Left lung (tissue), 10 donors: ENCODE measurements around the gene CHD9. TPM values are rescaled to one million over a fixed set of nuclear protein-coding genes. Genes with fewer than 3 reads are reported as not detected.

Source experiments
- ATAC-seq: fragments of 200-7000 bp; cut with Tn5 transposase; one replicate; pipeline ENCODE4 v1.9.1; 2020; ENCODE audit warnings: moderate library complexity
- DNase-seq, 4 donors: peaks; one replicate each; pipeline ENCODE4 v3.0.0-alpha.2; 2013 to 2020
- H3K27ac ChIP-seq, 2 donors: fragments of 200-600 bp; sonication (generic) in 1 of 2; one replicate each; pipeline versions ENCODE4 v1.5.0 to v1.8.0; 2020 to 2021
- H3K27me3 ChIP-seq, 2 donors: fragments of 200-600 bp; sonication (generic) in 1 of 2; one replicate each; pipeline versions ENCODE4 v1.5.0 to v1.8.0; 2020 to 2021
- H3K36me3 ChIP-seq, 2 donors: fragments of 200-600 bp; sonication (generic) in 1 of 2; one replicate each; pipeline versions ENCODE4 v1.5.0 to v1.8.0; 2020 to 2021
- H3K4me1 ChIP-seq, 2 donors: fragments of 200-600 bp; one replicate each; pipeline ENCODE4 v1.8.0; 2021
- H3K4me3 ChIP-seq, 2 donors: fragments of 200-600 bp; sonication (generic) in 1 of 2; one replicate each; pipeline versions ENCODE4 v1.5.0 to v1.8.0; 2020 to 2021; ENCODE audit warnings: mild to moderate bottlenecking in 1 of 2
- H3K9me3 ChIP-seq, 2 donors: fragments of 200-600 bp; sonication (generic) in 1 of 2; one replicate each; pipeline versions ENCODE4 v1.5.0 to v1.8.0; 2020 to 2021
- CTCF ChIP-seq, 2 donors: fragments of 200-600 bp; sonication (generic) in 1 of 2; IDR thresholded peaks; one replicate each; pipeline versions ENCODE4 v1.5.0 to v1.8.0; 2021; ENCODE audit warnings: antibody characterized with exemption in 2 of 2
- intact Hi-C, 2 donors: fragments of 100-400 bp; cut with DNase I; formaldehyde crosslinking; loops; one replicate each; pipeline versions ENCODE4 v1.11.2 to v1.14.2; 2022
- polyA plus RNA-seq, 6 donors: library from polyadenylated mRNA; unstranded; fragments of 120-200 nt; gene quantifications; one replicate each; pipeline ENCODE4 v1.2.1, GENCODE V29; 2013; ENCODE audit not compliant: insufficient read length in 6 of 6
- total RNA-seq, 2 donors: library from RNA; stranded (reverse); fragmentation: NEBNext Ultra II Directional; extraction: Animal tissue kit (Norgen Biotek cat#: 25700); gene quantifications; one replicate each; pipeline ENCODE4 v1.2.1, GENCODE V29; 2021
- donor health status: DM: no; HTN: yes; CAD: no.
- donor health status: DM: no; HTN: no; CAD: no.

CHD9 gene
- total and polyA plus RNA-seq, 8 donors = 65.6 to 88.0 (median 74.0) TPM

GRCh38 chr16:53282328-53282727 lies 227.5 kb downstream of the CHD9 start:
- Histone ChIP-seq H3K9me3 (no peaks in the 10 kb centered on the region), H3K4me1 (peaks cover 4 to 15% of the 10 kb centered on the region in 2 donors), H3K36me3 (peaks cover 5 to 55% of the 10 kb centered on the region in 2 donors), H3K27me3 (no peaks in the 10 kb centered on the region), H3K27ac (peak overlapping the region; percentile 21 to 45), H3K4me3 (no peak overlapping the region)
- intact Hi-C loops = loop anchor here in 1 of 2 donors (5.0 kb wide), 1 partner anchor 150 kb away; no protein-coding TSS in a partner anchor
- DNase-seq = no peak
- no peak for TF ChIP-seq CTCF (IDR thresholded peaks at IDR 0.05)
- ATAC-seq = peak; percentile 31

GRCh38 chr16:53282975-53283946 lies 228.5 kb downstream of the CHD9 start:
- Histone ChIP-seq H3K27ac (peak overlapping the region in 1 of 2 donors; percentile 17), H3K27me3 (no peaks in the 10 kb centered on the region), H3K4me1 (peaks cover 4 to 15% of the 10 kb centered on the region in 2 donors), H3K4me3 (no peak overlapping the region), H3K36me3 (peaks cover 6 to 55% of the 10 kb centered on the region in 2 donors), H3K9me3 (no peaks in the 10 kb centered on the region)
- TF ChIP-seq CTCF (IDR thresholded peaks at IDR 0.05) = peak; percentile 28 to 30
- intact Hi-C loops = loop anchor here in 1 of 2 donors (5.0 kb wide), 1 partner anchor 151 kb away; no protein-coding TSS in a partner anchor
- DNase-seq (peak in 1 of 4 donors; percentile 37), ATAC-seq (peak; percentile 78)

GRCh38 chr16:53285236-53285635 lies 230.4 kb downstream of the CHD9 start:
- Histone ChIP-seq H3K4me1 (peaks cover 4 to 15% of the 10 kb centered on the region in 2 donors), H3K9me3 (no peaks in the 10 kb centered on the region), H3K27me3 (no peaks in the 10 kb centered on the region), H3K27ac (no peak overlapping the region), H3K4me3 (no peak overlapping the region), H3K36me3 (peaks cover 6 to 73% of the 10 kb centered on the region in 2 donors)
- ATAC-seq (no peak), DNase-seq (no peak)
- intact Hi-C loops = no loop called here
- TF ChIP-seq CTCF (IDR thresholded peaks at IDR 0.05) = no peak

- Histone ChIP-seq H3K27me3 (no peaks in the 10 kb centered on the region), H3K4me3 (no peak overlapping the region), H3K36me3 (peaks cover 6 to 100% of the 10 kb centered on the region in 2 donors), H3K9me3 (no peaks in the 10 kb centered on the region), H3K27ac (no peak overlapping the region), H3K4me1 (no peaks in the 10 kb centered on the region)
- ATAC-seq = no peak
- intact Hi-C loops = no loop called here
- DNase-seq = no peak
- no peak for TF ChIP-seq CTCF (IDR thresholded peaks at IDR 0.05)
These were observed 235.7 kb downstream of the CHD9 start for GRCh38 chr16:53290520-53290919.

GRCh38 chr16:53291757-53292392 lies 237.1 kb downstream of the CHD9 start:
- peaks cover 3 to 100% of the 10 kb centered on the region in 2 donors for H3K36me3 ChIP-seq
- no peak overlapping the region for H3K27ac ChIP-seq
- intact Hi-C loops = no loop called here
- ATAC-seq = no peak
- no peaks in the 10 kb centered on the region for H3K9me3 ChIP-seq
- no peak for TF ChIP-seq CTCF (IDR thresholded peaks at IDR 0.05)
- H3K4me3 ChIP-seq = no peak overlapping the region
- no peak for DNase-seq
- H3K27me3 ChIP-seq = no peaks in the 10 kb centered on the region
- H3K4me1 ChIP-seq = no peaks in the 10 kb centered on the region
